OCI-LY7 (cell line): ENCODE results near the gene MAPRE2.

Experiments used
- EZH2phosphoT487 ChIP-seq: fragments of 200-600 bp; sonication (generic); IDR thresholded peaks from 2 replicates; pipeline ENCODE4 v1.6.1; 2018; ENCODE audit warnings: low read depth, borderline replicate concordance, mild to moderate bottlenecking, mixed run types, antibody characterized with exemption, low read length, moderate library complexity, mixed read lengths
- TF ChIP-seq, protein P1 (sequence below): fragments of 200-600 bp; sonication (generic); conservative IDR thresholded peaks from 2 replicates; pipeline ENCODE4 v1.5.1; 2014; ENCODE audit warnings: mild to moderate bottlenecking, antibody characterized with exemption, low read length, moderate library complexity, mixed read lengths

GRCh38 chr18:35055105-35055504, 13.9 kb downstream of the MAPRE2 start:
- TF ChIP-seq, protein P1, sequence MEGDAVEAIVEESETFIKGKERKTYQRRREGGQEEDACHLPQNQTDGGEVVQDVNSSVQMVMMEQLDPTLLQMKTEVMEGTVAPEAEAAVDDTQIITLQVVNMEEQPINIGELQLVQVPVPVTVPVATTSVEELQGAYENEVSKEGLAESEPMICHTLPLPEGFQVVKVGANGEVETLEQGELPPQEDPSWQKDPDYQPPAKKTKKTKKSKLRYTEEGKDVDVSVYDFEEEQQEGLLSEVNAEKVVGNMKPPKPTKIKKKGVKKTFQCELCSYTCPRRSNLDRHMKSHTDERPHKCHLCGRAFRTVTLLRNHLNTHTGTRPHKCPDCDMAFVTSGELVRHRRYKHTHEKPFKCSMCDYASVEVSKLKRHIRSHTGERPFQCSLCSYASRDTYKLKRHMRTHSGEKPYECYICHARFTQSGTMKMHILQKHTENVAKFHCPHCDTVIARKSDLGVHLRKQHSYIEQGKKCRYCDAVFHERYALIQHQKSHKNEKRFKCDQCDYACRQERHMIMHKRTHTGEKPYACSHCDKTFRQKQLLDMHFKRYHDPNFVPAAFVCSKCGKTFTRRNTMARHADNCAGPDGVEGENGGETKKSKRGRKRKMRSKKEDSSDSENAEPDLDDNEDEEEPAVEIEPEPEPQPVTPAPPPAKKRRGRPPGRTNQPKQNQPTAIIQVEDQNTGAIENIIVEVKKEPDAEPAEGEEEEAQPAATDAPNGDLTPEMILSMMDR: no peak
- no peak for TF ChIP-seq EZH2phosphoT487
